ENCODE measurements around the gene PDGFD.

The PDGFD gene

DNA sequence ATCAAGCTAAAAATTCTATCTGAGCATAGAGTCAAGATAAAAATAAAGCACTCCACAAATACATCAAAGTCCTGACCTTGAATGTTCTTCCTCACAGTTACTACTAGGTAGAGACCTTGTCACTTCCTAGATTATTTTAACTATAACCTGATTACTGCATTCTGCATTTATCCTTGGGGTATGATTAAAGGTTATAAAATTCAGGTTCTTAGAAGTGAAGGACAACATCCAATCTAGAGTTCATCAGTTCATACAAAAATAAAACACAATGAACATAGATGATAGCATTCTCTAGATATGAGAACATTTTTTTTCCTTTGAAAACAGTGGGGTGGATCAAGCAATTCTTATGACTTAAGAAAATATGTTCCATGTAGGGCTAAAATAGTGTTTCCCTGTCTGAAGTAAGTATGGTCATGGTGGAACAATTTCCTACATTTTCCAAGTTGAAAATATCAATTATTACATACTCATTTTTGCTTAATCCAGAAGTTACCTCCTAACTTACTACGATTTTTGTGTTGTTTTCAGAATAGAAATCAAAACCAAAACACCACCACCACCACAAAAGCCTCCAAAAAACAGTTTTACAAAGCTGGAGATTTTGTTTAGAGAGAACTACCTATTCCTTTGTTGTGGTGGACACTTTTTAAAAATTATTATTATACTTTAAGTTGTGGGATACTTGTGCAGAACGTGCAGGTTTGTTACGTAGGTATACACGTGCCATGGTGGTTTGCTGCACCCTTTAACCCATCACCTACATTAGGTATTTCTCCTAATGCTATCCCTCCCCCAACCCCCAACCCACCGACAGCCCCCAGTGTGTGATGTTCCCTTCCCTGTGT, 239.6 kb downstream of the PDGFD start:
- no peak for DNase-seq
- Histone ChIP-seq H3K4me3 (ENCODE audit: control insufficient read depth in 1 of 7, extremely low read depth in 1 of 7, insufficient read depth in 4 of 7, low read depth in 2 of 7, low read length in 6 of 7) (no peak overlapping the region), H3K27ac (ENCODE audit: insufficient read depth in 1 of 2, low read depth in 1 of 2, low read length in 2 of 2, poor library complexity in 1 of 2, severe bottlenecking in 2 of 2) (no peak overlapping the region), H3K4me1 (ENCODE audit: control extremely low read depth in 1 of 4, control insufficient read depth in 4 of 4, insufficient read depth in 4 of 4, low read length in 3 of 4) (no peaks in the 10 kb centered on the region), H3K36me3 (ENCODE audit: control insufficient read depth in 4 of 4, insufficient read depth in 4 of 4, low read length in 3 of 4) (peaks cover 0 to 3% (median 0%) of the 10 kb centered on the region in 4 experiments), H3K9me3 (ENCODE audit: control extremely low read depth in 1 of 5, control insufficient read depth in 4 of 5, insufficient read depth in 2 of 5, low read depth in 1 of 5, low read length in 4 of 5) (no peaks in the 10 kb centered on the region), H3K27me3 (replicated peaks in 2 of 5; ENCODE audit: control insufficient read depth in 4 of 5, insufficient read depth in 5 of 5, low read length in 4 of 5) (no peaks in the 10 kb centered on the region)
- POLR2A ChIA-PET = no interaction called here
- CTCF ChIA-PET = no interaction called here
- no CpG with 5 or more reads among the region's 5 CpGs for WGBS (ENCODE audit: insufficient coverage)

GRCh38 chr11:103923451-103923931, 240.5 kb downstream of the PDGFD start:
- no peak overlapping the region for H3K4me3 ChIP-seq (ENCODE audit: control insufficient read depth in 1 of 7, extremely low read depth in 1 of 7, insufficient read depth in 4 of 7, low read depth in 2 of 7, low read length in 6 of 7)
- no peak for DNase-seq
- H3K36me3 ChIP-seq (ENCODE audit: control insufficient read depth in 4 of 4, insufficient read depth in 4 of 4, low read length in 3 of 4) = peaks cover 0 to 3% (median 0%) of the 10 kb centered on the region in 4 experiments
- H3K4me1 ChIP-seq (ENCODE audit: control extremely low read depth in 1 of 4, control insufficient read depth in 4 of 4, insufficient read depth in 4 of 4, low read length in 3 of 4) = no peaks in the 10 kb centered on the region
- ChIA-PET CTCF (no interaction called here), POLR2A (no interaction called here)
- H3K27ac ChIP-seq (ENCODE audit: insufficient read depth in 1 of 2, low read depth in 1 of 2, low read length in 2 of 2, poor library complexity in 1 of 2, severe bottlenecking in 2 of 2) = no peak overlapping the region
- H3K27me3 ChIP-seq (replicated peaks in 2 of 5; ENCODE audit: control insufficient read depth in 4 of 5, insufficient read depth in 5 of 5, low read length in 4 of 5) = no peaks in the 10 kb centered on the region
- H3K9me3 ChIP-seq (ENCODE audit: control extremely low read depth in 1 of 5, control insufficient read depth in 4 of 5, insufficient read depth in 2 of 5, low read depth in 1 of 5, low read length in 4 of 5) = no peaks in the 10 kb centered on the region

DNA sequence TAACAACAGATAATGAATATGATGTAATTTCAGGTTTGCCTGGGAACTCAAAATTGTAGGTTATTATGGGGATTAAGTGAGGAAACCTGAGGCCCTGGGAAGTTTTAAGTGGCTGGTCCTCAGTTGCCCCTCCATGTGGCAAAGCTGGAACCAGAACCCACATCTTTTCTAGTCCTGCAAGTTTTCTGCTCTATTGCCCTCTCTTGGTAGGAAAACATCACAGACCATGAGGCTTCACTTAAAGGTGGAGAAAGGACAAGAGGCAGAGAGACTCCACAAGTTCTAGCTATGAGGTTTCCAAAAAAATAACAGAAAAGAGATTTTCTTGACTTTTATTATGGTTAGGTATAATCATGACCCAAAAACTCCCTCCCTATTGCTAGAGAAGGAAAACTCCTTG, 243.0 kb downstream of the PDGFD start:
- Histone ChIP-seq H3K9me3 (ENCODE audit: control extremely low read depth in 1 of 5, control insufficient read depth in 4 of 5, insufficient read depth in 2 of 5, low read depth in 1 of 5, low read length in 4 of 5) (no peaks in the 10 kb centered on the region), H3K4me3 (ENCODE audit: control insufficient read depth in 1 of 7, extremely low read depth in 1 of 7, insufficient read depth in 4 of 7, low read depth in 2 of 7, low read length in 6 of 7) (no peak overlapping the region), H3K27ac (ENCODE audit: insufficient read depth in 1 of 2, low read depth in 1 of 2, low read length in 2 of 2, poor library complexity in 1 of 2, severe bottlenecking in 2 of 2) (no peak overlapping the region), H3K27me3 (replicated peaks in 2 of 5; ENCODE audit: control insufficient read depth in 4 of 5, insufficient read depth in 5 of 5, low read length in 4 of 5) (no peaks in the 10 kb centered on the region), H3K36me3 (ENCODE audit: control insufficient read depth in 4 of 4, insufficient read depth in 4 of 4, low read length in 3 of 4) (no peaks in the 10 kb centered on the region), H3K4me1 (ENCODE audit: control extremely low read depth in 1 of 4, control insufficient read depth in 4 of 4, insufficient read depth in 4 of 4, low read length in 3 of 4) (no peaks in the 10 kb centered on the region)
- CTCF ChIA-PET = no interaction called here
- POLR2A ChIA-PET = no interaction called here
- no peak for DNase-seq

DNA sequence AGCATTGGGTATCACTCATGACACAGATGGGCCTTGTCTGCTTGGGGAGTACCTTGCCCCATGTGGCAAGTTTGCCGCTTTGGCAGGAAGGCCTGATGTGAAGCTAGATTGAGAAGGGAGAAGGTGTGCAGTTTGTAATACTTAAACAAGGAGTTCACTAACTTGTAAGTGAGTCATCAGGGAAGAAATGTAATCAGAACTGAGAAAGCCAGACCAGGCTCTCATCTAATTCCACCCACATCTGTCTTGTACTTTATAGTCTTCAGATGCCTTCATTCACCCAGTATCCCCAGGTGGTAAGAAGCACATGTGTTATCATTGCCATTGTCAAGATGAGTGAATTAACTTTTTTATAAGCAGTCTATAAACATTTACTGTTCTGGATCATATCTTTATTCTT, 243.5 kb downstream of the PDGFD start:
- WGBS (ENCODE audit: insufficient coverage) = no CpG with 5 or more reads among the region's 1 CpG
- no peaks in the 10 kb centered on the region for H3K36me3 ChIP-seq (ENCODE audit: control insufficient read depth in 4 of 4, insufficient read depth in 4 of 4, low read length in 3 of 4)
- H3K27me3 ChIP-seq (replicated peaks in 2 of 5; ENCODE audit: control insufficient read depth in 4 of 5, insufficient read depth in 5 of 5, low read length in 4 of 5) = no peaks in the 10 kb centered on the region
- CTCF ChIA-PET = no interaction called here
- no peaks in the 10 kb centered on the region for H3K9me3 ChIP-seq (ENCODE audit: control extremely low read depth in 1 of 5, control insufficient read depth in 4 of 5, insufficient read depth in 2 of 5, low read depth in 1 of 5, low read length in 4 of 5)
- DNase-seq = no peak
- no peak overlapping the region for H3K4me3 ChIP-seq (ENCODE audit: control insufficient read depth in 1 of 7, extremely low read depth in 1 of 7, insufficient read depth in 4 of 7, low read depth in 2 of 7, low read length in 6 of 7)
- H3K27ac ChIP-seq (ENCODE audit: insufficient read depth in 1 of 2, low read depth in 1 of 2, low read length in 2 of 2, poor library complexity in 1 of 2, severe bottlenecking in 2 of 2) = no peak overlapping the region
- POLR2A ChIA-PET = no interaction called here
- no peaks in the 10 kb centered on the region for H3K4me1 ChIP-seq (ENCODE audit: control extremely low read depth in 1 of 4, control insufficient read depth in 4 of 4, insufficient read depth in 4 of 4, low read length in 3 of 4)

GRCh38 chr11:103910721-103911120, 253.2 kb downstream of the PDGFD start:
- Histone ChIP-seq H3K27ac (ENCODE audit: insufficient read depth in 1 of 2, low read depth in 1 of 2, low read length in 2 of 2, poor library complexity in 1 of 2, severe bottlenecking in 2 of 2) (no peak overlapping the region), H3K9me3 (ENCODE audit: control extremely low read depth in 1 of 5, control insufficient read depth in 4 of 5, insufficient read depth in 2 of 5, low read depth in 1 of 5, low read length in 4 of 5) (peaks cover 0 to 5% (median 0%) of the 10 kb centered on the region in 5 experiments), H3K4me1 (ENCODE audit: control extremely low read depth in 1 of 4, control insufficient read depth in 4 of 4, insufficient read depth in 4 of 4, low read length in 3 of 4) (peaks cover 13 to 28% (median 21%) of the 10 kb centered on the region in 4 experiments), H3K36me3 (ENCODE audit: control insufficient read depth in 4 of 4, insufficient read depth in 4 of 4, low read length in 3 of 4) (peaks cover 0 to 3% (median 0%) of the 10 kb centered on the region in 4 experiments), H3K4me3 (ENCODE audit: control insufficient read depth in 1 of 7, extremely low read depth in 1 of 7, insufficient read depth in 4 of 7, low read depth in 2 of 7, low read length in 6 of 7) (no peak overlapping the region), H3K27me3 (replicated peaks in 2 of 5; ENCODE audit: control insufficient read depth in 4 of 5, insufficient read depth in 5 of 5, low read length in 4 of 5) (no peaks in the 10 kb centered on the region)
- ChIA-PET CTCF (no interaction called here), POLR2A (no interaction called here)
- DNase-seq = no peak
- WGBS (ENCODE audit: insufficient coverage) = 96% methylated on average over 7 of the region's 7 CpGs

GRCh38 chr11:103907548-103908455, 256.1 kb downstream of the PDGFD start:
- WGBS (ENCODE audit: insufficient coverage) = 0% methylated on average over 1 of the region's 3 CpGs
- H3K27ac ChIP-seq (ENCODE audit: insufficient read depth in 1 of 2, low read depth in 1 of 2, low read length in 2 of 2, poor library complexity in 1 of 2, severe bottlenecking in 2 of 2) = peak overlapping the region; percentile 25 to 43
- ChIA-PET POLR2A (no interaction called here), CTCF (interaction anchor here (0.7 to 1.5 kb wide), 3 partner anchors 9 to 94 kb away, joined by 3 to 4 read pairs (median 3); no protein-coding TSS in a partner anchor)
- peak in 2 of 3 donors; percentile 49 to 65 for DNase-seq
- H3K4me3 ChIP-seq (ENCODE audit: control insufficient read depth in 1 of 7, extremely low read depth in 1 of 7, insufficient read depth in 4 of 7, low read depth in 2 of 7, low read length in 6 of 7) = peak overlapping the region in 2 of 7 experiments; percentile 1 to 2
- no peaks in the 10 kb centered on the region for H3K36me3 ChIP-seq (ENCODE audit: control insufficient read depth in 4 of 4, insufficient read depth in 4 of 4, low read length in 3 of 4)
- peaks cover 0 to 2% (median 0%) of the 10 kb centered on the region in 5 experiments for H3K9me3 ChIP-seq (ENCODE audit: control extremely low read depth in 1 of 5, control insufficient read depth in 4 of 5, insufficient read depth in 2 of 5, low read depth in 1 of 5, low read length in 4 of 5)
- H3K4me1 ChIP-seq (ENCODE audit: control extremely low read depth in 1 of 4, control insufficient read depth in 4 of 4, insufficient read depth in 4 of 4, low read length in 3 of 4) = peaks cover 13 to 44% (median 24%) of the 10 kb centered on the region in 4 experiments
- H3K27me3 ChIP-seq (replicated peaks in 2 of 5; ENCODE audit: control insufficient read depth in 4 of 5, insufficient read depth in 5 of 5, low read length in 4 of 5) = no peaks in the 10 kb centered on the region

- 55% methylated on average over 2 of the region's 4 CpGs for WGBS (ENCODE audit: insufficient coverage)
- DNase-seq = peak in 1 of 3 donors; percentile 20
- POLR2A ChIA-PET = no interaction called here
These were observed 256.8 kb downstream of the PDGFD start for GRCh38 chr11:103907136-103907535.

More at GRCh38 chr11:103907136-103907535, 256.8 kb downstream of the PDGFD start:
- H3K36me3 ChIP-seq (ENCODE audit: control insufficient read depth in 4 of 4, insufficient read depth in 4 of 4, low read length in 3 of 4) = no peaks in the 10 kb centered on the region
- CTCF ChIA-PET = interaction anchor here (0.7 to 1.5 kb wide), 2 partner anchors 9 to 19 kb away, joined by 3 to 4 read pairs; no protein-coding TSS in a partner anchor
- peak overlapping the region; percentile 25 to 43 for H3K27ac ChIP-seq (ENCODE audit: insufficient read depth in 1 of 2, low read depth in 1 of 2, low read length in 2 of 2, poor library complexity in 1 of 2, severe bottlenecking in 2 of 2)
- H3K9me3 ChIP-seq (ENCODE audit: control extremely low read depth in 1 of 5, control insufficient read depth in 4 of 5, insufficient read depth in 2 of 5, low read depth in 1 of 5, low read length in 4 of 5) = no peaks in the 10 kb centered on the region
- H3K27me3 ChIP-seq (replicated peaks in 2 of 5; ENCODE audit: control insufficient read depth in 4 of 5, insufficient read depth in 5 of 5, low read length in 4 of 5) = no peaks in the 10 kb centered on the region
- peak overlapping the region in 1 of 7 experiments; percentile 1 for H3K4me3 ChIP-seq (ENCODE audit: control insufficient read depth in 1 of 7, extremely low read depth in 1 of 7, insufficient read depth in 4 of 7, low read depth in 2 of 7, low read length in 6 of 7)
- H3K4me1 ChIP-seq (ENCODE audit: control extremely low read depth in 1 of 4, control insufficient read depth in 4 of 4, insufficient read depth in 4 of 4, low read length in 3 of 4) = peaks cover 13 to 44% (median 24%) of the 10 kb centered on the region in 4 experiments

Data from common myeloid progenitor, CD34-positive (primary cell).